Measurements from ENCODE around the gene ZNF90. TPM values are rescaled to one million over a fixed set of nuclear protein-coding genes. Genes with fewer than 3 reads are reported as not detected.
A peak's percentile ranks its signal among the peaks of the same experiment; 100 is the strongest.

Gene ZNF90
- total RNA-seq (6.8 and 11.1 TPM in 2 replicates), polyA plus RNA-seq (7.6 and 8.1 TPM in 2 replicates)

- peak within 1 kb of the TSS; percentile 58 for H3K4me3 ChIP-seq
These were observed at the start of gene ZNF90 for GRCh38 chr19:20077791-20078463. TSS of gene ZNF90 (plus strand) at chr19:20078000. CDS start at chr19:20078133, 133 bp downstream.

GRCh38 chr19:20028611-20029010 is 49.2 kb upstream of the ZNF90 start:
- no peak for DNase-seq (ENCODE audit: low read depth in 1 of 2, low spot score in 1 of 2)
- Histone ChIP-seq H3K4me1 (ENCODE audit: low read depth) (no peaks in the 10 kb centered on the region), H3K4me3 (no peak overlapping the region), H3K36me3 (peaks cover 9% of the 10 kb centered on the region), H3K9me3 (ENCODE audit: low read depth) (no peaks in the 10 kb centered on the region), H3K27ac (no peak overlapping the region), H3K27me3 (no peaks in the 10 kb centered on the region)
- no peak for TF ChIP-seq CTCF (IDR thresholded peaks at IDR 0.05; ENCODE audit: low read depth, low read length)

More at GRCh38 chr19:20077791-20078463, at the start of gene ZNF90:
- DNase-seq (ENCODE audit: low read depth in 1 of 2, low spot score in 1 of 2) = peak; percentile 99
- H3K9me3 ChIP-seq (ENCODE audit: low read depth) = no peaks in the 10 kb centered on the region
- no peaks in the 10 kb centered on the region for H3K27me3 ChIP-seq
- no peak for TF ChIP-seq CTCF (IDR thresholded peaks at IDR 0.05; ENCODE audit: low read depth, low read length)
- H3K4me1 ChIP-seq (ENCODE audit: low read depth) = peaks cover 37% of the 10 kb centered on the region
- H3K27ac ChIP-seq = peak within 1 kb of the TSS; percentile 90
- no peaks in the 10 kb centered on the region for H3K36me3 ChIP-seq

GRCh38 chr19:20035935-20036334 is 41.9 kb upstream of the ZNF90 start:
- no peaks in the 10 kb centered on the region for H3K27me3 ChIP-seq
- DNase-seq (ENCODE audit: low read depth in 1 of 2, low spot score in 1 of 2) = no peak
- no peak overlapping the region for H3K27ac ChIP-seq

GRCh38 chr19:20038358-20039202 is 39.2 kb upstream of the ZNF90 start:
- H3K27me3 ChIP-seq = no peaks in the 10 kb centered on the region
- H3K9me3 ChIP-seq (ENCODE audit: low read depth) = no peaks in the 10 kb centered on the region
- peak overlapping the region; percentile 88 for H3K27ac ChIP-seq
- no peaks in the 10 kb centered on the region for H3K36me3 ChIP-seq
- H3K4me1 ChIP-seq (ENCODE audit: low read depth) = no peaks in the 10 kb centered on the region
- peak overlapping the region; percentile 91 for H3K4me3 ChIP-seq
- TF ChIP-seq CTCF (IDR thresholded peaks at IDR 0.05; ENCODE audit: low read depth, low read length) = no peak
- DNase-seq (ENCODE audit: low read depth in 1 of 2, low spot score in 1 of 2) = no peak

More at GRCh38 chr19:20035935-20036334, 41.9 kb upstream of the ZNF90 start:
- H3K9me3 ChIP-seq (ENCODE audit: low read depth) = no peaks in the 10 kb centered on the region
- no peak for TF ChIP-seq CTCF (IDR thresholded peaks at IDR 0.05; ENCODE audit: low read depth, low read length)
- no peak overlapping the region for H3K4me3 ChIP-seq
- no peaks in the 10 kb centered on the region for H3K36me3 ChIP-seq
- no peaks in the 10 kb centered on the region for H3K4me1 ChIP-seq (ENCODE audit: low read depth)

- TF ChIP-seq CTCF (IDR thresholded peaks at IDR 0.05; ENCODE audit: low read depth, low read length) = no peak
- Histone ChIP-seq H3K9me3 (ENCODE audit: low read depth) (no peaks in the 10 kb centered on the region), H3K27me3 (no peaks in the 10 kb centered on the region), H3K27ac (peak within 1 kb of the TSS; percentile 88), H3K36me3 (no peaks in the 10 kb centered on the region), H3K4me1 (ENCODE audit: low read depth) (peaks cover 6% of the 10 kb centered on the region), H3K4me3 (peak within 1 kb of the TSS; percentile 91)
- DNase-seq (ENCODE audit: low read depth in 1 of 2, low spot score in 1 of 2) = peak; percentile 97 to 98
These were observed 38.5 kb upstream of the ZNF90 start, which contains the start of gene ZNF682 for GRCh38 chr19:20039203-20039723. TSS of gene ZNF682 (minus strand) at chr19:20039505. CDS start at chr19:20039345, 160 bp downstream.

Data from cardiac muscle cell (in vitro differentiated cells and primary cell).